ENCODE data around the gene USP31.

The USP31 gene

GRCh38 chr16:23160082-23160481 is 10.8 kb upstream of the USP31 start:
- TF ChIP-seq, protein P1, sequence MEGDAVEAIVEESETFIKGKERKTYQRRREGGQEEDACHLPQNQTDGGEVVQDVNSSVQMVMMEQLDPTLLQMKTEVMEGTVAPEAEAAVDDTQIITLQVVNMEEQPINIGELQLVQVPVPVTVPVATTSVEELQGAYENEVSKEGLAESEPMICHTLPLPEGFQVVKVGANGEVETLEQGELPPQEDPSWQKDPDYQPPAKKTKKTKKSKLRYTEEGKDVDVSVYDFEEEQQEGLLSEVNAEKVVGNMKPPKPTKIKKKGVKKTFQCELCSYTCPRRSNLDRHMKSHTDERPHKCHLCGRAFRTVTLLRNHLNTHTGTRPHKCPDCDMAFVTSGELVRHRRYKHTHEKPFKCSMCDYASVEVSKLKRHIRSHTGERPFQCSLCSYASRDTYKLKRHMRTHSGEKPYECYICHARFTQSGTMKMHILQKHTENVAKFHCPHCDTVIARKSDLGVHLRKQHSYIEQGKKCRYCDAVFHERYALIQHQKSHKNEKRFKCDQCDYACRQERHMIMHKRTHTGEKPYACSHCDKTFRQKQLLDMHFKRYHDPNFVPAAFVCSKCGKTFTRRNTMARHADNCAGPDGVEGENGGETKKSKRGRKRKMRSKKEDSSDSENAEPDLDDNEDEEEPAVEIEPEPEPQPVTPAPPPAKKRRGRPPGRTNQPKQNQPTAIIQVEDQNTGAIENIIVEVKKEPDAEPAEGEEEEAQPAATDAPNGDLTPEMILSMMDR (IDR thresholded peaks at IDR 0.05; ENCODE audit: insufficient read depth, missing control alignments) = no peak
- DNase-seq (ENCODE audit: insufficient read length, low spot score) = no peak
- FAIRE-seq = no peak

DNA sequence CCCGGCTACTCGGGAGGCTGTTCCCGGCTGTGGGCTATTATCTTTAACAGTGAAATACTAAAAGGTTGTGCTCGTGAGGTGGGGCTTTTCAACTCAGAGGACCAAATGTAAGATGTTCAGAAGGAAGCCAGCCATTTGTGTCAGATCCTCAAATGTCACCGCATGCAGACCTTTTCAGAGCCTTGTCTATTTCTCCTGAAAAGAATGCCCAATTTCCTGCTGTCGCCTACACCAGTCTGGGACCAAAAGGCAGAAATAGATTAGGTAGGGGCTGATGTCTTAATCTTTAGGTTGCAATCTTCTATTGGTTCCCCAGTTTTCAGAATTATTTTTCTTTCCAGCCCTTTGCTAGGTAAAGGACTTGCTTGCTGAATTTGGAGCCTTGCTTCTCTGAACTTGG is 8.9 kb upstream of the USP31 start:
- TF ChIP-seq, protein P1 (IDR thresholded peaks at IDR 0.05; ENCODE audit: insufficient read depth, missing control alignments) = no peak
- no peak for FAIRE-seq
- no peak for DNase-seq (ENCODE audit: insufficient read length, low spot score)

- no peak for DNase-seq (ENCODE audit: insufficient read length, low spot score)
- FAIRE-seq = no peak
- TF ChIP-seq, protein P1 (IDR thresholded peaks at IDR 0.05; ENCODE audit: insufficient read depth, missing control alignments) = no peak
Observed at GRCh38 chr16:23156946-23157460, 7.8 kb upstream of the USP31 start.

- TF ChIP-seq, protein P1 (IDR thresholded peaks at IDR 0.05; ENCODE audit: insufficient read depth, missing control alignments) = no peak
- FAIRE-seq = no peak
- DNase-seq (ENCODE audit: insufficient read length, low spot score) = no peak
Observed at GRCh38 chr16:23156110-23156509, 6.9 kb upstream of the USP31 start.

DNA sequence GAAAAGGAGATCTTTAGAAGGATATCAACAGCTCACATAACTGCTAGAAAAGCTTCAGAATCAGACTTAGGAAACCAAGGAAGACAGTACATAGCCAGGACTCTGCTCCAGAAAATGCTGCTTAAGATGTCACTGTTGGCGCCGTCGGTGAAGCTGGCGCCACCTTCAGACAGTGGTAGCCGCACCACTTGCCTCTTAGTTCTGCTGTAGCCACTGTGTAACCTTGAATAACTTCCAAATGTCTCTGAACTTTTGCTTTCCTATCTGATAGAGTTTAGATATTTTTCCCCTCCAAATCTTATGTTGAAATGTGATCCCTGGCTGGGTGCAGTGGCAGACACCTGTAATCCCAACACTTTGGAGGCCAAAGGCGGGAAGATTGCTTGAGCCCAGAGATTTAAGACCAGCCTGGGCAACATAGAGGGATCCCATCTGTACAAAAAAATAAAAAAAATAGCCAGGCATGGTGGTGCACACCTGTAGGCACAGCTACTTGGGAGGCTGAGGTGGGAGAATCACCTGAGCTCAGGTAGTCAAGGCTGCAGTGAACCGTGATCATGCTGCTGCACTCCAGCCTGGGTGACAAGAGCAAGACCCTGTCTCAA is 6.3 kb upstream of the USP31 start:
- TF ChIP-seq, protein P1 (IDR thresholded peaks at IDR 0.05; ENCODE audit: insufficient read depth, missing control alignments) = peak; percentile 48
- no peak for DNase-seq (ENCODE audit: insufficient read length, low spot score)
- no peak for FAIRE-seq

- TF ChIP-seq, protein P1 (IDR thresholded peaks at IDR 0.05; ENCODE audit: insufficient read depth, missing control alignments) = no peak
- FAIRE-seq (no peak), DNase-seq (ENCODE audit: insufficient read length, low spot score) (no peak)
Observed at GRCh38 chr16:23152386-23153178, 3.3 kb upstream of the USP31 start.

DNA sequence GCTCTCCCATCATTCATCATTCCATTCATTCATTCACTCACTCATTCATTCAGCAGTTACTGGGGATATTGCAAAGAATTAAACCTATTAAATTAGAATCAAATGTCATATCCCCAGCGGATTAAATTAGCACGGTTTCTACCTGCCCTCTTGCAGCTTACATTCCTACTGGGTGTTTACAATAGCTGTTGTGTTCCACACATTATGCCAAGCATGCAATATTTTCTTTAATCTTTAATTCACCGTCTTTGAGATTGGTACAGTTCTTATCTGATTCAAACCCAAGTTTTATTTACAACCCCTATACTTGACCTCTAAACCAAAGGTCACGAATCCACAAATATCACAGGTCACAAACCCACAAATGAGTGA is 727 bp upstream of the USP31 start:
- FAIRE-seq = no peak
- no peak for DNase-seq (ENCODE audit: insufficient read length, low spot score)
- TF ChIP-seq, protein P1 (IDR thresholded peaks at IDR 0.05; ENCODE audit: insufficient read depth, missing control alignments) = no peak
